ENCODE measurements around the gene ZNF367.

Gene ZNF367

DNA sequence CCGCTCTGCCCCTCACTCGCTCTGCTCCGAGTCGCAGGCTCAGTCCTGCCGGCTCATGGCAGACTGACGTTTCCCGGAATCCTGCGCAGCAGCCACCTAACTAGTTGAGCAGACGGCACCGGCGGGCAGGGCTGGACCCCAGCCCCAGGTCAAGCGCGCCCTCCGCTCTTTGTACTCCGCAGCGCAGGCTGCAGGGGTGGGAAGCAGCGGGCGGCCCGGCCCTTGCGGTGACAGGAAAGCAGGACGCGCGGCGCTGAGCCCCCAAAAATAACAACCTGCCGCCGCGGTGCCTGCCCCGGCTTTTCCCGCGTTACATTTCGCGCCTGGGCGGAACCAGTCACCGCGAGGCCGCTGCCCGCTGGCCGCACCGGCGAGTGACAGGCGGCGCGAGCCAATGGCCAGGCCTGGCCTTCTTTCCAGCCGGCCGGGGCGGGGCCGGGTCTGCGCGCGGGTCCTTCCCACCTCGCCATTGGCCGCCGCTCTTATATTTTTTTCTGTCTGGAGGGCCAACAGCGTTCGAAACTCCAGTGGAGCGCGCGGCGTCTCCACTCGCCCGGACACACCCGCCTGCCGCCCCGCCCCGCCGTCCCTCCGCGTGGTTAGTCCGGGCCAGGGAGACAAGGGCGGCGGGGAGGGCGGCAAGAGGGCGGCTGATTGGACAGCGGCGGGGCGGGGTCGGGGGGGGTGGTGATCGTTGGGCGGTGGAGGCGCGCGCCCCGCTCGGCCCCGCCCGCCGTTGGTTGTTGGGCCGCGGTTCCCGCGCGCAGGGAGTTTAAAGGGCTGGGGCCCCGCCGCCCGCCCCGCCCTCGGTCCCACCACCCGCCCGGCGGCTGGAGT is at the start of gene ZNF367:
Gene ZNF367, minus strand, starts transcription at position 288 of the 837 bp plus-strand sequence. CDS start 338 bp downstream, outside the sequence.
- DNase-seq (ENCODE audit: low spot score), result peak; percentile 91

- no peak for DNase-seq (ENCODE audit: low spot score)
These were observed 49.6 kb upstream of the ZNF367 start for GRCh38 chr9:96467784-96468183.

GRCh38 chr9:96464426-96464825 is 46.3 kb upstream of the ZNF367 start:
- no peak for DNase-seq (ENCODE audit: low spot score)

- no peak for DNase-seq (ENCODE audit: low spot score)
These were observed 44.4 kb upstream of the ZNF367 start for GRCh38 chr9:96462541-96462940.

DNA sequence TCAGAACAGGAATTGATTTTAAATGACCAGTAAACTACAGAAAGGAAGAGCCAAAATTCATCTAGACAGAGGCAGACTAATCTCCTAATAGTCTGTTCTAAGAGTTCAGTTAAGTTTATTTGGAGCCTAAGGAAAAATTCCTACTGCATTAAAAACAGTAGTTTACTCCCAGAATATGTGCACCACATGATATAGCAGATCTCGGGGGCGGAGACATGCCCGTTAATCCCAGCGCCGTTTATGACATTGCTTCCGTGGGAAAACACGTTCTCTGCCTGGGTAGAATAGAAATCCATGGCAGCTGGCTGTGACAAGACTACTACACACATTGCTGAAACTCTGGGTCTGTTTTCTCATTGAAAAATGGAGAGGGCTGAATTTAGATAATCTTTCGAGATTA is 43.2 kb upstream of the ZNF367 start:
- DNase-seq (ENCODE audit: low spot score), result no peak

DNA sequence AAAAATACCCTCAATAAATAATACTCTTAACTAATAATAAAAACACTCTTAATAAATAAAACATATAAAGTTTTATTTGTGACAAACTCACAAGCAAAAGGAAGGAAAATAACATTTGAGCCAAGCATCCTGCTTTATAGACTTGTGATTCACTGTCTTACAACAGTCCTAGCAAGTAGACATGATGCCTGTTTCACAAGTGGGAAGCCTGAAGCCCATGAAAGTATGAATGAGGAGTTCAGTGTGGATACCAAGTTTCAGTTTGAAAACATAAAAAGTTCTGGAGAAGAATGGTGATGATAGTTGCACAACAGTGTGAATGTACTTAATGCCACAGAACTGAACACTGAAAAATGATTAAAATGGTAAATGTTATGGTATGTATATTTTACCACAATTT is 42.7 kb upstream of the ZNF367 start:
- no peak for DNase-seq (ENCODE audit: low spot score)

- no peak for DNase-seq (ENCODE audit: low spot score)
These were observed 42.3 kb upstream of the ZNF367 start for GRCh38 chr9:96460470-96460869.

GRCh38 chr9:96459268-96460007 is 41.3 kb upstream of the ZNF367 start:
- no peak for DNase-seq (ENCODE audit: low spot score)

DNA sequence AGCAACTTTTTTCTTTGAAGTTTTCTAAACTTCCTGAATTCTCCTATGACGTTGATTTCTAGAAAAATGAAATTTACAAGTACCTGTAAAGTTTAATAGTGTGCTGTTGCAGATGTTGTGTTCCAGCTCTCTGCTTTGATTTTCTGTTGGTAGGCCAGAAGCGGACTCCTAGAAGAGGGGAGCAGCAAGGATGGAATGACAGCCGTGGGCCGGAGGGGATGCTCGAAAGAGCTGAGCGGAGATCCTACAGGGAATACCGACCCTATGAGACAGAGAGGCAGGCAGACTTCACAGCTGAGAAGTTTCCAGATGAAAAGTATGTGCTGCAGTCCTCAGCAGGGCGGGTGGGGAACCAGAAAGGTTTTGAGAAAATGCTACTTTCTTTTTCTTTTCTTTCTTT is 40.1 kb upstream of the ZNF367 start:
- DNase-seq (ENCODE audit: low spot score), result no peak

GRCh38 chr9:96457266-96457665 is 39.1 kb upstream of the ZNF367 start:
- DNase-seq (ENCODE audit: low spot score), result no peak

GRCh38 chr9:96453625-96454024 is 35.5 kb upstream of the ZNF367 start:
- peak; percentile 39 for DNase-seq (ENCODE audit: low spot score)

GRCh38 chr9:96450613-96451528 is 32.7 kb upstream of the ZNF367 start:
- peak; percentile 33 for DNase-seq (ENCODE audit: low spot score)

- DNase-seq (ENCODE audit: low spot score), result peak; percentile 99
These were observed 31.9 kb upstream of the ZNF367 start, which contains the start of gene HABP4 for GRCh38 chr9:96449845-96450612. Gene HABP4 (plus strand): TSS chr9:96450169. CDS start chr9:96450280, 111 bp downstream.

DNA sequence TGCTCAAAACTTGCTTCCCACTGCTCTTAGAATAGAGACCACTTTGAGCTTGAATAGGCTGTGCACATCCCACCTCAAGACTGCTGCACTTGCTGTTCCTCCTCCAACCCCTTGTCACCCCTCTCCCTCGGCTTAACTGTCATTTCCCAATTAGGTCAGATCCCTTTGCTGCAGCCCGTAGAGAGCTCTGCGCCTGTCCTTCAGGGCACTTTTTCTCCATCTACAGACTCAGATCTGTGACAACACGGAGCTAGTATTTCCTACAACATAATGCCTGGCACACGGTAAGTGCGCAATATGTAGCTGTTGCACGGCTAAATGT is 31.3 kb upstream of the ZNF367 start:
- DNase-seq (ENCODE audit: low spot score), result no peak

DNA sequence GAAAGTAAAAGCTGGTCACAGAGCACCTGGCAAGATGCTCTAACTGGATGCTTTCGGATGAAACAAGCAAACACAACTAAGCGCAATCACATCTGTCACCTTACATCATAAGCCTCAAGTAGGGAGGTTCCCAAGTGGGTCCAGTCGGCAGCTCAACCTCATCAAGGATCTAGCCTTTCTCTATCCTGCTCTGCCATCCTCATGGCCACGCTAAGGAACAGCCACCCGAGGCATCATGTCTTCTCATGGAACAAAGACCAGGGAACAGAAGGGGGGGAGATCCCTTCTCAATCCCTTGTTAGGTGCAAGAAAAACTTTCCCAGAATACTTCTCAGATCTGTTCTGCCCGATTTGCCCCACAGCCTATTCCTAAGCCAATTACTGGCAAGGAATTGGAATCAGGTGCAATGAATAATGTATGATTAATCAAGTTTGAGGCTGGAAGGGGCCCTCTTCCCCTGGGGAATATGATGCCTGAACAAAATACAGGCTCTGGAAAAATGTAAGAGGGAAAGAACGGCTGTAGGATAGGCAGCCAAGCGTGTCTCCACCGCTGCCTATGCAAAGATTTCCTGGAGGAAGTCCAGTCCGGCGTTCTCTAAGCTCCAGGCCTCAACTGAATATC is 30.5 kb upstream of the ZNF367 start:
- DNase-seq (ENCODE audit: low spot score), result no peak

- no peak for DNase-seq (ENCODE audit: low spot score)
These were observed 29.2 kb upstream of the ZNF367 start for GRCh38 chr9:96447406-96447805.

GRCh38 chr9:96442491-96442890 is 24.3 kb upstream of the ZNF367 start:
- no peak for DNase-seq (ENCODE audit: low spot score)

- peak; percentile 33 for DNase-seq (ENCODE audit: low spot score)
These were observed 23.8 kb upstream of the ZNF367 start for GRCh38 chr9:96441798-96442445.

GRCh38 chr9:96440671-96441199 is 22.6 kb upstream of the ZNF367 start:
- DNase-seq (ENCODE audit: low spot score), result no peak

DNA sequence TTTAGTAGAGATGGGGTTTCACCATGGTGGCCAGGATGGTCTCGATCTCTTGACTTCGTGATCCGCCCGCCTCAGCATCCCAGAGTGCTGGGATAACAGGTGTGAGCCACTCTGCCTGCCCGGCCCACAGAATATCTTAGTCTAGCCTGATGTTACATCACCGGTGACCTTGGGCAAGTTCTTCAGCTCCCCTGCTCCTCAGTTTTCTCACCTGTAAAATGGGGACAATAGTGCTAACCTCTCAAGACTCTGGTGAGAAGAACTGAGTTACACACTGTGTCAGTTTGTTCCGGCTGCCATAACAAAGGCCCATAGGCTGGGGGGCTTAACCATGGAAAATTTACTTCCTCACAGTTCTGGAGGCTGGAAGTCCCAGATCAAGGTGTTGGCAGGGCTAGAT is 19.3 kb upstream of the ZNF367 start:
- DNase-seq (ENCODE audit: low spot score), result no peak

All from iPS-NIHi11 (cell line).